Gastrocnemius medialis (tissue), 4 donors: ENCODE measurements around the gene LTV1. TPM values are rescaled to one million over a fixed set of nuclear protein-coding genes. Genes with fewer than 3 reads are reported as not detected.

Experiments
- ATAC-seq, 2 donors: fragments of 150-250 bp; one replicate each; pipeline ENCODE4 v1.9.1; 2016
- DNase-seq, 2 donors: peaks; one replicate each; pipeline ENCODE4 v3.0.0-alpha.2; 2019
- H3K27ac ChIP-seq, 4 donors: fragments of 200-600 bp; sonication (generic); 1 replicate in 1 of 4; 2 replicates in 3 of 4; pipeline ENCODE4 v1.5.1; 2016 to 2018; ENCODE audit warnings: mild to moderate bottlenecking in 2 of 4, moderate library complexity in 1 of 4
- H3K27me3 ChIP-seq, 3 donors: fragments of 200-600 bp; sonication (generic) in 2 of 3; 1 replicate in 1 of 3; 2 replicates in 2 of 3; pipeline versions ENCODE4 v1.5.1 to v1.6.0; 2016 to 2019; ENCODE audit warnings: mild to moderate bottlenecking in 1 of 3, moderate library complexity in 1 of 3
- H3K36me3 ChIP-seq, 2 donors: fragments of 200-600 bp; sonication (generic) in 1 of 2; one replicate each; pipeline ENCODE4 v1.5.1; 2017 to 2018
- H3K4me1 ChIP-seq, 2 donors: fragments of 200-600 bp; sonication (generic) in 1 of 2; one replicate each; pipeline ENCODE4 v1.5.1; 2016 to 2017; ENCODE audit warnings: mild to moderate bottlenecking in 2 of 2
- H3K4me3 ChIP-seq, 4 donors: fragments of 200-600 bp; sonication (generic) in 3 of 4; 1 replicate in 1 of 4; 2 replicates in 3 of 4; pipeline ENCODE4 v1.5.1; 2016 to 2019; ENCODE audit warnings: mild to moderate bottlenecking in 2 of 4
- H3K9me3 ChIP-seq, 3 donors: fragments of 200-600 bp; sonication (generic) in 2 of 3; 1 replicate in 1 of 3; 2 replicates in 2 of 3; pipeline ENCODE4 v1.5.1; 2016 to 2019
- POLR2A ChIP-seq, 2 donors: fragments of 450-650 bp; IDR thresholded peaks; one replicate each; pipeline ENCODE4 v1.6.1; 2017; ENCODE audit warnings: antibody characterized with exemption in 2 of 2, mild to moderate bottlenecking in 2 of 2, moderate library complexity in 2 of 2
- in situ Hi-C, 4 donors: fragments of 200-750 bp; cut with MboI; loops; one replicate each; pipeline versions ENCODE4 v1.15.0 to v1.8.0; 2017; ENCODE audit warnings: low sequenced_read_pairs in 4 of 4
- intact Hi-C: fragments of 100-400 bp; cut with DNase I; formaldehyde crosslinking; loops from one replicate; pipeline ENCODE4 v1.15.1; 2023; ENCODE audit warnings: low total_unique reads
- total RNA-seq, 4 donors: library from RNA; depleted of rRNA; stranded (reverse); fragments of >200 nt; gene quantifications; one replicate each; pipeline versions ENCODE4 v1.1.0 to v1.2.3, GENCODE V29; 2016
- TF ChIP-seq, protein P1 (sequence below), 5 experiments: fragments of 450-650 bp in 3 of 5; fragments of 200-600 bp in 2 of 5; sonication (generic) in 2 of 5; IDR thresholded peaks in 4 of 5; conservative IDR thresholded peaks in 1 of 5; 1 replicate in 4 of 5; 2 replicates in 1 of 5; pipeline ENCODE4 v1.5.1; 2016 to 2019; ENCODE audit warnings: antibody characterized with exemption in 5 of 5, mild to moderate bottlenecking in 3 of 5, moderate library complexity in 3 of 5

LTV1 gene
- total RNA-seq, 4 donors from 2014 or later = 13.0 to 25.6 (median 18.5) TPM

DNA sequence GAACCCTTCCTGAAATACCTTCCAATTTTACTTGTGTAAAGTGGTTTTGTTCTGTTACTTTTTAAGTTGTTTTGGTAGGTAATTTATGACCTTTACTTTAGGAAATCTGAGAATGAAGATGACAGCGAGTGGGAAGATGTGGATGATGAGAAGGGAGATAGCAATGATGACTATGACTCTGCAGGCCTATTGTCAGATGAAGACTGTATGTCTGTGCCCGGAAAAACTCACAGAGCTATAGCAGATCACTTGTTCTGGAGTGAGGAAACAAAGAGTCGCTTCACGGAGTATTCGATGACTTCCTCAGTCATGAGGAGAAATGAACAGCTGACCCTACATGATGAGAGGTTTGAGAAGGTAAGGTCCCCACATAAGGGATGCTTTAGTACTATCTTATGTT, 14.5 kb downstream of the LTV1 start:
- intact Hi-C loops = no loop called here
- Histone ChIP-seq H3K4me3 (no peak overlapping the region), H3K27ac (no peak overlapping the region), H3K9me3 (no peaks in the 10 kb centered on the region), H3K4me1 (no peaks in the 10 kb centered on the region), H3K36me3 (peaks cover 0 to 92% of the 10 kb centered on the region in 2 donors), H3K27me3 (no peaks in the 10 kb centered on the region)
- in situ Hi-C loops = no loop called here
- DNase-seq (no peak), ATAC-seq (no peak)
- TF ChIP-seq, protein P1, sequence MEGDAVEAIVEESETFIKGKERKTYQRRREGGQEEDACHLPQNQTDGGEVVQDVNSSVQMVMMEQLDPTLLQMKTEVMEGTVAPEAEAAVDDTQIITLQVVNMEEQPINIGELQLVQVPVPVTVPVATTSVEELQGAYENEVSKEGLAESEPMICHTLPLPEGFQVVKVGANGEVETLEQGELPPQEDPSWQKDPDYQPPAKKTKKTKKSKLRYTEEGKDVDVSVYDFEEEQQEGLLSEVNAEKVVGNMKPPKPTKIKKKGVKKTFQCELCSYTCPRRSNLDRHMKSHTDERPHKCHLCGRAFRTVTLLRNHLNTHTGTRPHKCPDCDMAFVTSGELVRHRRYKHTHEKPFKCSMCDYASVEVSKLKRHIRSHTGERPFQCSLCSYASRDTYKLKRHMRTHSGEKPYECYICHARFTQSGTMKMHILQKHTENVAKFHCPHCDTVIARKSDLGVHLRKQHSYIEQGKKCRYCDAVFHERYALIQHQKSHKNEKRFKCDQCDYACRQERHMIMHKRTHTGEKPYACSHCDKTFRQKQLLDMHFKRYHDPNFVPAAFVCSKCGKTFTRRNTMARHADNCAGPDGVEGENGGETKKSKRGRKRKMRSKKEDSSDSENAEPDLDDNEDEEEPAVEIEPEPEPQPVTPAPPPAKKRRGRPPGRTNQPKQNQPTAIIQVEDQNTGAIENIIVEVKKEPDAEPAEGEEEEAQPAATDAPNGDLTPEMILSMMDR (IDR thresholded peaks at IDR 0.05 in 4 of 5, conservative IDR thresholded peaks at IDR 0.05 in 1 of 5) = no peak

DNA sequence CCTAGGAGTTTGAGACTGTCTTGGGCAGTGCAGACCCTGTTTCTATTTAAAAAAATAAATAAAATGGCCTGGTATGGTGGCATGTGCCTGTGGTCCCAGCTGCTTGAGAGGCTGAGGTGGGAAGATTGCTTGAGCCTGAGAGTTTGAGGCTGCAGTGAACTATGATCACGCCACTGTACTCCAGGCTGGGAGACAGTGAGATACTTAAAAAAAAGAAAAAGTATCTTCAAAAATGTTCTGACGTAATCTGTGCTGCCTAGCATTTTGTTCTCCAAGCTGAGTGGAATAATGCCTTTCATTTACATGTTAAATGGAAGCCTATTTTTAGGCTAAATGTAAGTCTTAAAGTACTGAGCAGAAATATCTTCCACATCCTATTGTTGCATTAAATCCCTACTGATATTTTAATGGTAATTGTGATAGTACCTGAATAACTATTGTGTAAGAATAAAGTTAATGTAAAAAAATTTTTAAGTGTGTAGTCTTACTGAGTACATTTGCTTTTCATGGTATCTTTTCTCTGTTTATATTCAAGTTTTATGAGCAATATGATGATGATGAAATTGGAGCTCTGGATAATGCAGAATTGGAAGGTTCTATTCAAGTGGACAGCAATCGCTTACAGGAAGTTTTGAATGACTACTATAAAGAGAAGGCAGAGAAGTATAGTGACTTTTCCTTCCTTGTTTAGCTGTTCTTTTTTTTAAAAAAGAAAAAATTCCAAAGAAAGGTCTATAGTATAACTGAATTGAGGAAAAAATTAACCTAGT, 16.9 kb downstream of the LTV1 start:
- intact Hi-C loops = no loop called here

DNA sequence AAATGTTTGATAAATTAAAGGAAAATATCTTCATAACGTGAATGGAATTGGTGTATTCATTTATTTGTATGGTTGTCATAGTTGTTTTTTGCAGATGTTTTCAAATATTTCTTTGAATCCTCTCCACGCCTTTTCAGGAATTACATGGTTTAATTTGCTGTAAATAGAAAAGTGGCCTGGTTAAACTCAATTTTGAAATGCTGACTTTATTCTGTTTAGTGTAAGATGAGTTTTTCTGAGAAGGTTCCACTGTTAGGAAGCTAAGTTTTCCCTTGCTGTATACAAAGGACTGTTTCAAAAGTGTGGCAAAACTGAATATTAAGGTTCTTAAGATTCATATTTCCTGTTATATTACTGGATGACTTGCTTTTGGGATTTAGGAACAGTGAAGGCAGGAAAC, 20.6 kb downstream of the LTV1 start:
- Histone ChIP-seq H3K9me3 (no peaks in the 10 kb centered on the region), H3K4me3 (no peak overlapping the region), H3K4me1 (no peaks in the 10 kb centered on the region), H3K27me3 (no peaks in the 10 kb centered on the region), H3K36me3 (peaks cover 0 to 64% of the 10 kb centered on the region in 2 donors), H3K27ac (no peak overlapping the region)
- DNase-seq (no peak), ATAC-seq (no peak)
- intact Hi-C loops = no loop called here
- TF ChIP-seq POLR2A (IDR thresholded peaks at IDR 0.05) = no peak
- TF ChIP-seq, protein P1 (IDR thresholded peaks at IDR 0.05 in 4 of 5, conservative IDR thresholded peaks at IDR 0.05 in 1 of 5) = no peak
- in situ Hi-C loops = no loop called here

More for the DNA sequence above, 16.9 kb downstream of the LTV1 start:
- DNase-seq = no peak
- no peak for TF ChIP-seq POLR2A (IDR thresholded peaks at IDR 0.05)
- TF ChIP-seq, protein P1 (IDR thresholded peaks at IDR 0.05 in 4 of 5, conservative IDR thresholded peaks at IDR 0.05 in 1 of 5) = no peak
- H3K27ac ChIP-seq = no peak overlapping the region
- H3K36me3 ChIP-seq = peaks cover 0 to 94% of the 10 kb centered on the region in 2 donors
- no peaks in the 10 kb centered on the region for H3K27me3 ChIP-seq
- in situ Hi-C loops = no loop called here
- no peak overlapping the region for H3K4me3 ChIP-seq
- no peaks in the 10 kb centered on the region for H3K4me1 ChIP-seq
- no peaks in the 10 kb centered on the region for H3K9me3 ChIP-seq
- no peak for ATAC-seq

DNA sequence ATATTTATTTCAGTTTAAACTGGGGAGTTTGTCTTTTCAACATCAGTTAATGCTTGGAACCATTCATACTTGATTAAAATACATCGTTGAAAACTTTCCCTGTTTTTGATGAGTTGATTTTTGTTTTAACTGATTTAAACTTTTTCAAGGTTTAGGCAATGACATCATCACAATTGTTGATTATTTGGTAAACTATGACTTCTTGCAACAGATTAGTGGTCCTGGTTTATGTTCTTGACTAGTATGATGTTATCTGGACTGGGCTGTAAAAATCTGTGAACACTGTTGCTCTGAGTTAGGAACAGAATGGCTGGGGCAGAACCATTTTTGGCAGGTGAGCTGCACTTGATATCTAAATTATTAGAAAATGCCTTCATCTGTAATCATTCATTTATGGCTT, 21.1 kb downstream of the LTV1 start, which contains the start of gene ZC2HC1B:
ZC2HC1B (plus strand) TSS at position 241 of the 400 bp plus-strand sequence; CDS start at position 307, 66 bp downstream.
- H3K36me3 ChIP-seq = peaks cover 0 to 60% of the 10 kb centered on the region in 2 donors
- intact Hi-C loops = no loop called here
- TF ChIP-seq, protein P1 (IDR thresholded peaks at IDR 0.05 in 4 of 5, conservative IDR thresholded peaks at IDR 0.05 in 1 of 5) = no peak
- TF ChIP-seq POLR2A (IDR thresholded peaks at IDR 0.05) = no peak
- in situ Hi-C loops = no loop called here
- H3K27ac ChIP-seq = no peak within 1 kb of the TSS
- no peaks in the 10 kb centered on the region for H3K4me1 ChIP-seq
- ATAC-seq = no peak
- no peak for DNase-seq
- H3K4me3 ChIP-seq = no peak within 1 kb of the TSS
- no peaks in the 10 kb centered on the region for H3K9me3 ChIP-seq
- no peaks in the 10 kb centered on the region for H3K27me3 ChIP-seq
